K562 (cell line): ENCODE results near the gene CRYGC. TPM values are rescaled to one million over a fixed set of nuclear protein-coding genes. Genes with fewer than 3 reads are reported as not detected.

Source experiments
- FOXK1 ChIP-seq: sonication (generic); formaldehyde crosslinking; IDR thresholded peaks from 2 replicates; pipeline ENCODE4 v1.8.0; 2022; ENCODE audit warnings: missing genetic modification reagents, mild to moderate bottlenecking, borderline replicate concordance
- HDAC6 ChIP-seq: IDR thresholded peaks from 2 replicates; pipeline ENCODE4 v1.6.1; 2012; ENCODE audit warnings: low read depth, mild to moderate bottlenecking, control low read depth, inconsistent platforms, low read length, moderate library complexity
- PRDM10 ChIP-seq: fragments of 450-650 bp; IDR thresholded peaks from 2 replicates; pipeline ENCODE4 v1.6.1; 2018; ENCODE audit not compliant: partially characterized antibody
- REST ChIP-seq, 2 experiments: fragments of 450-650 bp; formaldehyde crosslinking in 1 of 2; IDR thresholded peaks; 2 replicates each; pipeline versions ENCODE4 v1.4.0 to v1.6.1; 2014 to 2020; ENCODE audit warnings: mild to moderate bottlenecking in 2 of 2, borderline replicate concordance in 1 of 2, low read depth in 1 of 2
- RREB1 ChIP-seq: fragments of 250-450 bp; sonication (Bioruptor Pico); IDR thresholded peaks from 2 replicates; pipeline ENCODE4 v1.4.0; 2020
- SMC3 ChIP-seq: conservative IDR thresholded peaks from 2 replicates; pipeline ENCODE4 v1.6.1; 2011; ENCODE audit warnings: low read depth, low read length, improper control_type of control experiment; ENCODE audit not compliant: insufficient read depth
- SPI1 ChIP-seq: IDR thresholded peaks from 2 replicates; pipeline ENCODE4 v1.6.1; 2011; ENCODE audit warnings: low read depth, low read length, control low read depth, borderline replicate concordance
- ZNF212 ChIP-seq: fragments of 450-650 bp; formaldehyde crosslinking; IDR thresholded peaks from 2 replicates; pipeline ENCODE4 v1.4.0; 2020; ENCODE audit warnings: mild to moderate bottlenecking
- polyA plus RNA-seq, 8 experiments: library from polyadenylated mRNA; depleted of rRNA in 4 of 8; stranded (reverse) in 5 of 8; unstranded in 3 of 8; fragments of >200 nt; fragmentation: Nextera tagmentation in 2 of 8; fragmentation: Illumina TruSeq in 1 of 8; extraction: Ambion mirVana in 2 of 8; extraction: Trizol in 1 of 8; gene quantifications; 2 replicates each; pipeline versions ENCODE4 v1.2.1 to v1.2.3, GENCODE V29; 2011 to 2014; ENCODE audit warnings: inconsistent platforms in 1 of 8, missing spikeins in 1 of 8
- total RNA-seq, 7 experiments: library from RNA; depleted of rRNA in 6 of 7; stranded (reverse); fragments of >200 nt in 6 of 7; fragmentation: Illumina TruSeq in 2 of 7; extraction: Trizol in 2 of 7; gene quantifications; 2 replicates each; pipeline versions ENCODE4 v1.2.1 to v1.2.3, GENCODE V29; 2011 to 2021; ENCODE audit warnings: low replicate concordance in 1 of 7

The CRYGC gene
- total and polyA plus RNA-seq, 9 of the 15 experiments (the other 6 are each of a cell fraction or from before 2014, with no cell fraction given): not detected

- TF ChIP-seq PRDM10: peak; percentile 7
- peak; percentile 69 for TF ChIP-seq REST (IDR thresholded peaks at IDR 0.05; ENCODE audit: borderline replicate concordance)
- TF ChIP-seq REST (CRISPR knock-in tag; IDR thresholded peaks at IDR 0.05; ENCODE audit: low read depth): no peak
- TF ChIP-seq SPI1: peak; percentile 14; the same call in 1 of the 2 replicates
- no peak for TF ChIP-seq RREB1 (CRISPR knock-in tag)
- no peak for TF ChIP-seq FOXK1 (CRISPR knock-in tag)
- no peak for TF ChIP-seq HDAC6
- TF ChIP-seq ZNF212: no peak
- TF ChIP-seq SMC3: peak; percentile 37; the same call in 1 of the 2 replicates
Measured at GRCh38 chr2:208175069-208175839, 45.6 kb upstream of the CRYGC start (continued).
